WTC11 (cell line): ENCODE measurements around the gene TBCEL.

Experiments
- SP1 ChIP-seq: sonication (generic); formaldehyde crosslinking; conservative IDR thresholded peaks from 2 replicates; pipeline ENCODE4 v1.8.1; 2022; ENCODE audit warnings: missing genetic modification reagents
- TCF7 ChIP-seq: sonication (generic); formaldehyde crosslinking; IDR thresholded peaks from 2 replicates; pipeline ENCODE4 v1.8.0; 2022; ENCODE audit warnings: mild to moderate bottlenecking, low read depth, missing genetic modification reagents, moderate library complexity
- ZNF671 ChIP-seq: fragments of 250-450 bp; sonication (Bioruptor Pico); IDR thresholded peaks from 2 replicates; pipeline ENCODE4 v1.8.0; 2021; ENCODE audit warnings: mild to moderate bottlenecking
- TF ChIP-seq, protein P1 (sequence below): fragments of 200-600 bp; IDR thresholded peaks from 2 replicates; pipeline ENCODE4 v1.8.0; 2022; ENCODE audit warnings: antibody characterized with exemption

DNA sequence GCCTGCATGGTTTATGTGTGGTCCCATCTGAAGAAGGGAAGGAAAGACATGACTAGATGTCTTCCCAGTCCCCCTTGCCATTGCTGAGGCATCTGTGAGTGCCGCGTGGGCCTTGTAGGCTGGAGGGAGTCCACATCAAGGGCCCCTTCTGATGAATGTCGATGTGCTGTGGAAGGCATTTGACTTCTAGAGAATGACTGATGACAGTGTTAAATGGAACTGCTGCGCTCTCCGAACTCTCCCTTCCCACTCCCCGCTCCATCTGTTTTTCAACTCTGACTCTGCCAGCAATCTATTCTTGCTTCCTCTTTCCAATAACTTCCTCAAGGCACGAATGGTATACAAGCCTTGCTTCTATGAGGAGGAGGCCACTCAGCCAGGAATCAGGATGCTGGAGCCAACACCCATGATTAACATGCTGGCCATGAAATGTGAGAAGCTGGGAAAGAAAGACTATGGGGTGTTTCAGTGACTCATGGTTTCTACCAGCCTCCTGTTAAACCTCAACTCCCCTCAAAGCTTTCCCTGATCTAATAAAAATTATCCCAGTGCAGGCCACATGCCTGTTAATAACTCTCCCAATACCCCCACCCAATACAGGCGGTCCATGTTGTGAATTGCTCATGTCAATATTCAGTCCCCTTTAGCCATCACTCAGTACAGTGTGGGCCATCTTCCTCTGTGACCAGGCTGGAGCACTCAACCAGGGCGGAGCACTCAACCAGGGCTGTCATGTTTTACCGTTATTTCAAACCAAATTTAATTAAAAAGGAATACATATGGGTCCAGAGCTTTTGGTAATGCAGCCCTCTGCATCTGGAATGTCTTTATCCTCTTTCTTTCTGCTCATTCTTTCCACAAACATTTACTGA lies 46.4 kb upstream of the TBCEL start:
- TF ChIP-seq ZNF671 (CRISPR knock-in tag) (no peak), SP1 (CRISPR knock-in tag) (no peak), TCF7 (CRISPR knock-in tag) (no peak)
- TF ChIP-seq, protein P1, sequence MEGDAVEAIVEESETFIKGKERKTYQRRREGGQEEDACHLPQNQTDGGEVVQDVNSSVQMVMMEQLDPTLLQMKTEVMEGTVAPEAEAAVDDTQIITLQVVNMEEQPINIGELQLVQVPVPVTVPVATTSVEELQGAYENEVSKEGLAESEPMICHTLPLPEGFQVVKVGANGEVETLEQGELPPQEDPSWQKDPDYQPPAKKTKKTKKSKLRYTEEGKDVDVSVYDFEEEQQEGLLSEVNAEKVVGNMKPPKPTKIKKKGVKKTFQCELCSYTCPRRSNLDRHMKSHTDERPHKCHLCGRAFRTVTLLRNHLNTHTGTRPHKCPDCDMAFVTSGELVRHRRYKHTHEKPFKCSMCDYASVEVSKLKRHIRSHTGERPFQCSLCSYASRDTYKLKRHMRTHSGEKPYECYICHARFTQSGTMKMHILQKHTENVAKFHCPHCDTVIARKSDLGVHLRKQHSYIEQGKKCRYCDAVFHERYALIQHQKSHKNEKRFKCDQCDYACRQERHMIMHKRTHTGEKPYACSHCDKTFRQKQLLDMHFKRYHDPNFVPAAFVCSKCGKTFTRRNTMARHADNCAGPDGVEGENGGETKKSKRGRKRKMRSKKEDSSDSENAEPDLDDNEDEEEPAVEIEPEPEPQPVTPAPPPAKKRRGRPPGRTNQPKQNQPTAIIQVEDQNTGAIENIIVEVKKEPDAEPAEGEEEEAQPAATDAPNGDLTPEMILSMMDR = no peak
